ENCODE data around the gene LRCH1. TPM values are rescaled to one million over a fixed set of nuclear protein-coding genes. Genes with fewer than 3 reads are reported as not detected.

LRCH1 gene
- total RNA-seq, 2 experiments from 2014 or later = 19.8 to 20.9 TPM

DNA sequence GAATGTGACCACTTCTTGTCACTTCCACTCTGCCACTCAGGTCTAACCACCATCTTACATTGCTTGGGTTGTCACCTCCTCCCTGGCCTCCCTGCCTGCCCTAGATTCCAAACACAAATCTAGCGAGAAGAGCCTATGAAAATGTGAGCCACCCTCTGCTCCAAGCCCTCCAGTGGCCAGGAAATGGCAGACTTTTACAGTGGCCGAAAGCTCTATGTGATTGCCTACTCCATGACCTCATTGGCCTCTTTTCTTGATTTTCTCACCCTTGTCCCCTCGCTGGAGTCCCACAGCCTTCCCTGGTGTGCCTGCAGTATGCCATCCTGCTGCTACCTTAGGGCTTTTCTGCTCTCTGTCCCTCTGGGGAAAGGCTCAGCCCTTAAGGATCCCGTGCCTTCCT lies 84.2 kb downstream of the LRCH1 start:
- H3K27ac Mint-ChIP-seq = peak overlapping the region; percentile 10
- CTCF ChIA-PET = no interaction called here

DNA sequence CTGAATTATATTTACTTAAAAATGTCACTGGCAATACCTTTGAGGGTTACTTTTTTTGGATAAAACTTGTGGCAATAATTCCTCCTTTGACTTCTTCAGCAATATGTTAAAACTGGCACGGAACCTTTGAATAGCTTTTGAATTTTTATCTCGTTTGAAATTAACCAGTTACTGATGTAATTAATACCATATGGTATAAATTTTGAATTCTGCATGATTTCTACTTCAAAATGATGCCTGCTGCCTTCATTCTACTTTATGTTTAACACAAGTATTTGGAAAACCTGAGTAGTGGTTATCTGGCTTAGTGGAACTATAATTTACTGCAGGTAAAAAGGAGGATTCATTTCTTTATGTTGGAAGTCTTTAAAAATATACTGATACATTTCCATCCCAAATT lies 85.3 kb downstream of the LRCH1 start:
- Mint-ChIP-seq H3K9me3 (ENCODE audit: low read depth) (no peaks in the 10 kb centered on the region), H3K4me3 (no peak overlapping the region), H3K27me3 (no peaks in the 10 kb centered on the region), H3K27ac (no peak overlapping the region), H3K36me3 (peaks cover 11% of the 10 kb centered on the region), H3K4me1 (peaks cover 28% of the 10 kb centered on the region)
- DNase-seq (no peak), ATAC-seq (no peak)
- CTCF ChIA-PET = no interaction called here

More for the DNA sequence above, 84.2 kb downstream of the LRCH1 start:
- Mint-ChIP-seq H3K4me3 (no peak overlapping the region), H3K4me1 (peaks cover 28% of the 10 kb centered on the region), H3K36me3 (peaks cover 11% of the 10 kb centered on the region), H3K9me3 (ENCODE audit: low read depth) (no peaks in the 10 kb centered on the region), H3K27me3 (no peaks in the 10 kb centered on the region)
- no peak for DNase-seq
- ATAC-seq = no peak

DNA sequence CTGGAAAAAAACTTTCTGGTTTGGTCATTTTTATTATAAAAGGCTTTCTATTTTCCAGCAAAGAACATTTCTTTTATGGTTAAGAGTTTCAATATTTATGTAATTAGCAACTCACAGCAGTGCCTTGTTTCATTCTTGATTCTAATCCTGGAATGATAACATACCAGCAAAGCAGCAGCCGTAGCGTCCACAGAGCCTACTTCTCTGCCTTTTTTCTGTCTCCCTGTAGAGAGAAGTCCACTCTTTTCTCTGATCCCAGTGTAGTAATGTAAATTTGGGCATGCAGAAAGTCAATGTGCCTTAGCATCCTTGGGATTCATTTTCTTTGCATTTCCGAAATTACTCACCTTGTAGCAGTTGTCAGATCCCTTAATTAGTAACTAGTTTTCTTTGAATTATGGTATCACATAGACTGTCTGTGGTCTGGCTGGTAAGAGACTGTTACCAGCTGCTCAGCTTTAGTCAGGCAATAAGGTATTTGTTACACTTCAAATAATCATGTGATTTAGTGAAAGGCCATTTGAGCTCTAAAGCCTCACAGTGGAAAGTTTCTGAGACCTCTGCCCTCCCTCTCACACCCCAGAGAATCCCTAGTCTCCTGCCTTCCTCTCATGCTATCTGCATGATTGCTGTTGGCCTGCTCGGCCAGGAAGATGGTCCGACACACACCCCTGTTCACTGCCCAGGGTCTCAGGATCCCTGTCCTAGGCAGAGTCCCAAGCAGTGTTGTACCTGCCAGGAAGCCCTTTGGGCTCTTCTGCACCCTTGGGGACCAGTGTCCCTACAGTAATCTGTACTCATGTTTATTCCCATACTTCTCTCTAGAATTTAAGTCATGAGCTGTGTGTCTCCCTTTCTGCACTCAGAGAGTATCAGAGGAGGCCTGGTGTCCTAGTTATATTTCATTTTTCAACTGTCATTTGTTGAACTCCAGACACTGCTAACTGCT lies 86.3 kb downstream of the LRCH1 start:
- CTCF ChIA-PET = interaction anchor here (1.1 to 1.4 kb wide), 2 partner anchors 15 to 88 kb away, joined by 3 to 4 read pairs; no protein-coding TSS in a partner anchor
- DNase-seq (no peak), ATAC-seq (no peak)
- H3K9me3 Mint-ChIP-seq (ENCODE audit: low read depth) = no peaks in the 10 kb centered on the region
- no peaks in the 10 kb centered on the region for H3K27me3 Mint-ChIP-seq
- no peak overlapping the region for H3K4me3 Mint-ChIP-seq
- H3K36me3 Mint-ChIP-seq = peaks cover 11% of the 10 kb centered on the region
- H3K4me1 Mint-ChIP-seq = peaks cover 28% of the 10 kb centered on the region
- H3K27ac Mint-ChIP-seq = no peak overlapping the region

DNA sequence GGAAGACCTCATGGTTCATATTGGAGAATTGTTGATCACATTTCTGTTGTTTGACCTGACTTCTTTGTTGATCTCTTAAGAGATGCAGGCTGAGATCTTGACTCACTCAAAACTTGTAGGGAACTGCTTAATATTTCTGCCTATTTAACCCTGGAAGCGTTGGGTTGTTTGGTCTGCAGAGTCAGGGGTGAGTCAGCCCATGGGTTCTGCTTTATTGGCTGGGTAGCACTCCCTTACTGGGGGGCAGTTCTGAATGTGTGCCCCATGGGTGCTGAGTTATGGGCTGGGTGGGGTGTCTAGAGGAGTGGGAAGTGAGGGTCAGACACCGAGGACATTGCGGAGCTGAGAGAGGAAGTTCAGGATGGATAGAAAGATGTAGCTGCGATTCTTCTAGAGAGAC lies 87.9 kb downstream of the LRCH1 start:
- DNase-seq = no peak
- Mint-ChIP-seq H3K4me3 (no peak overlapping the region), H3K9me3 (ENCODE audit: low read depth) (no peaks in the 10 kb centered on the region), H3K36me3 (peaks cover 7% of the 10 kb centered on the region), H3K4me1 (peaks cover 30% of the 10 kb centered on the region), H3K27ac (no peak overlapping the region), H3K27me3 (no peaks in the 10 kb centered on the region)
- CTCF ChIA-PET = interaction anchor here (1.4 kb wide), 1 partner anchor 89 kb away, joined by 4 read pairs; no protein-coding TSS in a partner anchor
- ATAC-seq = no peak

DNA sequence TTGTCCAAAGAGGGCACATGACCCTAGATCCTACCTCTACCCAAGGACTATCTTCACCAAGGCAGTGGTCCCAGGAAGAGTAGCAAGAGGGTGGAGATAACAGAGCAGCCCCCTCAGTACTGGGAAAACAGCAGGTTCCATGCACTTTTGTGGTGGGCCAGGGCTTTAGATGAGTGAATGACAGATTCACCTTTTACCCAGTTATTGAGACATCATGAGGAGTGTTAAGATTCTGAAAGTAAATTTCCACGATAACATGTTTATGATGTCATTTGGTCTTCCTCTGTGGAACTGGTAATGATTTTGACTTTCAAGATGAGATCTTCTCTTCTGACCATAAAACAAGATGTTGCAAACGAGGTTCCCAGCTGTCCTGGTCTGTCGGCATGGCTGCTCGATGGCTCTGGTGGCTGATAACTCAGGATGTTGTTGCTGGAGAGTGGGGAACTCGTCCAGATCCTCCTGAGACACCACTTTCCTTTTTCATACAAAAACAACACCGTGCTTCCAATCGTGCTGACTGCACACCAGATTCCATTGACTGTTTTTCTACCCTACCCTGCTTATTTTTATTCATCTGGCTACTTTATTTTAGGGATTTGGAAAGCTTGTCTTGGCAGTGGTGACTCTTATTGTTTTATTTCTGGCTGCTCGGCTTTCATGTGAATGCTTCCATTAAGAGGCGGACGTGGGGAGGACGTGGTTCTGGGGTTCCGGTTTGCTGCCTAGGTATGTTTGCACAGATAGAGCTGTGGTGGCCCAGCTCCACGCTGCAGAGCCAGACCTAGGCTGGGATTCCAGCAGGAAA lies 88.5 kb downstream of the LRCH1 start:
- DNase-seq (no peak), ATAC-seq (no peak)
- H3K27me3 Mint-ChIP-seq = no peaks in the 10 kb centered on the region
- CTCF ChIA-PET = no interaction called here
- H3K4me3 Mint-ChIP-seq = no peak overlapping the region
- no peak overlapping the region for H3K27ac Mint-ChIP-seq
- H3K36me3 Mint-ChIP-seq = peaks cover 5% of the 10 kb centered on the region
- H3K4me1 Mint-ChIP-seq = peaks cover 30% of the 10 kb centered on the region
- no peaks in the 10 kb centered on the region for H3K9me3 Mint-ChIP-seq (ENCODE audit: low read depth)

DNA sequence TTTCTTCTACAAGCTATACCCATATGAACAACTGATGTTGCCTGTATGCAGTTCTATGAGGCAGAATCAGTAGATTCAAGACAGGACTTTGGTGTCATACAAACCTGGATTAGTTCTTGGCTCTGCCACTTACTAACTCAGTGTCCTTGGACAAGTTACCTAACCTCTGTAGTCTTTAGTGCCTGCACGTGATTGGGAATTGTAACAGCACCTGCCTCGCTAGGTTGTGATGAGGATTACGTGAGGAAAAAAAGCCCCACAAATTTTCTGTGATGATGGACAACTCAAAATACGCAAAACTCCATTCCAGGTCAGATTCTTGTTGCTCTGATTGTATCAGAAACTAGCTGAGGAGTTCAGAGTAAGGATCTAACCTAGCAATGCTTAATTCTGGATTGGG lies 89.3 kb downstream of the LRCH1 start:
- CTCF ChIA-PET = interaction anchor here (0.6 to 1.5 kb wide), 2 partner anchors 15 to 1403 kb away, joined by 3 read pairs; no protein-coding TSS in a partner anchor
- Mint-ChIP-seq H3K36me3 (no peaks in the 10 kb centered on the region), H3K4me1 (peaks cover 31% of the 10 kb centered on the region), H3K27ac (no peak overlapping the region), H3K27me3 (no peaks in the 10 kb centered on the region), H3K9me3 (ENCODE audit: low read depth) (no peaks in the 10 kb centered on the region), H3K4me3 (no peak overlapping the region)
- no peak for DNase-seq
- ATAC-seq = no peak

DNA sequence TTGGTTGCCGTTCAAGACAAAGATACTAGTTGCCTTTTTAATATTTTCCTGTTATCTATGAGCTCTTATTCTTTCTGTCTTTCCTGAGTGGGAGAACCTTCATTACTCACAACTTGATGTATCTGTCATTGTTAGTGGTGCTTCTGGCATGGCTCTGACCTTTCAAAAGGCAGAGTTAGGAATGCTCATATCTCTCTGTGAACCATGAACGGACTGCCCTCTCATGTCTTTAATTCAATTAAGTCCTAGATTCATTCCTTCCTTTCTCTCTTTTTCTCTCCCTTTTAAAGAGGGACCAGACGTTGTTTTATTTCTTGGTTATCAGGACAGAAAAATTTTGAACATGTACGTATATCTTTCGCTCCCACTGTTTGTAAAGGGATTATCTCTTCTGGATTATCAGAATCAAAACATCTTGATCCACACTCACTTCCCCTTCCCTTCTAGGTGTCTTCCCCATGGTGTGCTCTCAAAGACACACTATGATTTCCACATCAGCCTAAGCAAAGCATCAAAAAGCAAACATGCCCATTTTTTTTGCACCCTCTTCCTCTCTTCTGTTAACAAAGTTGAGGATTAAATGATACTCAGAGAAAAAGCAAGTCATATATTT lies 90.3 kb downstream of the LRCH1 start:
- Mint-ChIP-seq H3K27me3 (no peaks in the 10 kb centered on the region), H3K27ac (no peak overlapping the region), H3K36me3 (no peaks in the 10 kb centered on the region), H3K9me3 (ENCODE audit: low read depth) (no peaks in the 10 kb centered on the region), H3K4me1 (peaks cover 35% of the 10 kb centered on the region), H3K4me3 (no peak overlapping the region)
- no peak for ATAC-seq
- CTCF ChIA-PET = interaction anchor here (1.5 kb wide), 1 partner anchor 14 kb away, joined by 3 read pairs; no protein-coding TSS in a partner anchor
- DNase-seq = no peak

DNA sequence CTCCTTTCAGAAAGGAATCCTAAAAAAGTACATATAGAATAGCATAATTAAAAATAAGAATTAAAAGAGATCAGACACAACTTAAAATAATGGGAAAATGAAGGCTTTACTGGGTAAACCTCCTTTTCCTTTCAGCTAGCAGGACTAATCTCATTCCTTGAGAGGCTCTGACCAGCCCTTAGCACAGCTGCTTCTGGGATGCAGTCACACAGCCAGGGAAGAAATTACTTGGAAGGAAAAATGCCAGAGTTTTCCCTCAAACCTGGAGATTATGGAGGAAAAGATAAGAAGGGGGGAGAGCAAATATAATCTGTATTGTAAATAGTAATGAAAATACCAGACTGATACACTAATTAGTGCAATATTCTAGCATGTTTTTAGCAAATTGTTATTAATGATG lies 91.8 kb downstream of the LRCH1 start:
- H3K27me3 Mint-ChIP-seq = no peaks in the 10 kb centered on the region
- no peaks in the 10 kb centered on the region for H3K36me3 Mint-ChIP-seq
- CTCF ChIA-PET = interaction anchor here (0.5 kb wide), 1 partner anchor 120 kb away, joined by 4 read pairs; no protein-coding TSS in a partner anchor
- H3K27ac Mint-ChIP-seq = no peak overlapping the region
- DNase-seq (no peak), ATAC-seq (no peak)
- no peaks in the 10 kb centered on the region for H3K9me3 Mint-ChIP-seq (ENCODE audit: low read depth)
- no peak overlapping the region for H3K4me3 Mint-ChIP-seq
- peaks cover 27% of the 10 kb centered on the region for H3K4me1 Mint-ChIP-seq

DNA sequence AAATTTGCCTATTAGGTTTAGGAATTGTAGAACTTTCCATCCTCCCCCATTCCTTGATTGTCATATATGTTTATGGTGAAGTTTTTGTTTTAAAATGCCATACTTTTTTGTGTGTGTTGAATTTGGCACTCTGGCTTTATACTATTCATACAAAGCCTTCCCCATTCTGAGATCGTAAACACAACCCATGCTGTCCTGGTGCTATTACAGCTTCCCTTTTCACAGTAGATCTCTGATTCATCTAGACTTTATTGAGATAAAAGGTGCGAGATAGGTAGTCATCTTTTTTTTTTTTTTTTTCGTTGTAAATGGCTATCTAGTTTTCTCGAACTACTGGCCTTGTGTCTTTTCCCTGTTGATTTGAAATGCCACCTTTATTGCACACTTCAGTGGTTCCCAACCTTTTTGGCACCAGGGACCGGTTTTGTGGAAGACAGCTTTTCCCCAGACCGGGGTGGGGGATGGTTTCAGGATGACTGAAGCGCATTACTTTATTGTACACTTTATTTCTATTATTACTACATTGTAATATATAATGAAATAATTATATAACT lies 94.6 kb downstream of the LRCH1 start:
- Mint-ChIP-seq H3K9me3 (ENCODE audit: low read depth) (no peaks in the 10 kb centered on the region), H3K4me1 (peaks cover 26% of the 10 kb centered on the region), H3K4me3 (no peak overlapping the region), H3K27me3 (no peaks in the 10 kb centered on the region), H3K27ac (no peak overlapping the region), H3K36me3 (peaks cover 11% of the 10 kb centered on the region)
- CTCF ChIA-PET = interaction anchor here (0.7 kb wide), 1 partner anchor 512 kb away, joined by 3 read pairs; no protein-coding TSS in a partner anchor
- DNase-seq = no peak
- ATAC-seq = no peak

DNA sequence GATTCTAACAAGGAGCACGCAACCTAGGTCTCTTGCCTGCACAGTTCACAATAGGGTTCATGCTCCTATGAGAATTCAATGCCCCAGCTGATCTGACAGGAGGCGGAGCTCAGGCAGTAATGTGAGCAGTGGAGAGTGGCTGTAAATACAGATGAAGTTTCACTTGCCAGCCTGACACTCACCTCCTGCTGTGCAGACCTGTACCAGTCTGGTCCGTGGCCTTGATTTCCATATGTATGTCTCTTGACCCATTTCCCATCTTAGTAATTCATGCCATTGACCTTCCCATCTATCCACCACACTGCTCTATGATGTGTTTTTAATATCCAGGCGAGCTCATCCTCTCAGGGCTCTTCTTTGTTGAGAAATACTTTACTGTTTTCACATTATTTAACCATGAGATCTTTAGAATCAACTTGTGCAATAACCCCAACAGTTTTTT lies 95.2 kb downstream of the LRCH1 start:
- CTCF ChIA-PET = interaction anchor here (0.7 kb wide), 1 partner anchor 513 kb away, joined by 3 read pairs; no protein-coding TSS in a partner anchor
- DNase-seq = no peak
- Mint-ChIP-seq H3K27me3 (no peaks in the 10 kb centered on the region), H3K9me3 (ENCODE audit: low read depth) (no peaks in the 10 kb centered on the region), H3K27ac (no peak overlapping the region), H3K4me3 (no peak overlapping the region), H3K4me1 (peaks cover 26% of the 10 kb centered on the region), H3K36me3 (peaks cover 15% of the 10 kb centered on the region)
- no peak for ATAC-seq

DNA sequence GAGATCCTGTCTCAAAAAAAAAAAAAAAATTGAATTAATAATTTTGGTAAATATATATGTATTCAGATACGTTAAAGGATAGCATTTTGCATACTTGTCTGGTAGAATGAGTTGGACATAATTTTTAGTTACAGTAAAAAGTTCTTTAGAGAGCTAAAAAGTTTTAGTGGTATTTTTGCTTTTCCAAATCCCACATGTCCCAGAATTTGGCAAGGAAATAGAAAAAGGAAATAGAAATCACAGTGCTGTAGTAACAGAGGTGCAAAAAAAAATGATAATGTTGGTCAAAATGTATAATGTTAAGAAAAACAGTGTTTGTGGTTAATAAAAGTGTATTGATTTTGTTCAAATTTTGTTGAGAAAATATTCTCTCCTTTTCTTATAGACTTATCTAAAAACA lies 96.8 kb downstream of the LRCH1 start:
- no peak for ATAC-seq
- no peak overlapping the region for H3K27ac Mint-ChIP-seq
- CTCF ChIA-PET = no interaction called here
- no peaks in the 10 kb centered on the region for H3K27me3 Mint-ChIP-seq
- peaks cover 16% of the 10 kb centered on the region for H3K36me3 Mint-ChIP-seq
- DNase-seq = no peak
- no peak overlapping the region for H3K4me3 Mint-ChIP-seq
- H3K9me3 Mint-ChIP-seq (ENCODE audit: low read depth) = no peaks in the 10 kb centered on the region
- peaks cover 26% of the 10 kb centered on the region for H3K4me1 Mint-ChIP-seq

DNA sequence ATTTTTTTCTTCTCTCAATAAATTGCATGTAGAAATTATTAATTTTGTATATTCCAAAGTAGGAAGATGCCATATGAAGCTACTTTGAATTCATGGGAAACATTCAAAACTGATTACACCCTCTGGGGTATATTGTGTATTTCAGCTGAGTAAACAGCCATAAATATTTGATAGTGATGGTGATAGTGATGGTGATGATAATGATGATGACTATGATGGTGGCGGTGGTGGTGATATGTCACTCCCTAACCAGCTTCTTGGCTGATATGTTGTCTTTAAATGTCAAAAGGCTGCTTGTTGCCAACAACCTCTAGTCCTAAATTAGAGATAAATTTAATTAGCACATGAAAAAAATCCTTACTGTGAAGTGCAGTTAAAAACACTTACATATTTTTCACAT lies 102.0 kb downstream of the LRCH1 start:
- ATAC-seq = no peak
- no peak overlapping the region for H3K27ac Mint-ChIP-seq
- H3K9me3 Mint-ChIP-seq (ENCODE audit: low read depth) = no peaks in the 10 kb centered on the region
- peaks cover 31% of the 10 kb centered on the region for H3K4me1 Mint-ChIP-seq
- H3K27me3 Mint-ChIP-seq = no peaks in the 10 kb centered on the region
- CTCF ChIA-PET = interaction anchor here (0.5 to 1.9 kb wide), 4 partner anchors 16 to 105 kb away, joined by 3 to 5 read pairs (median 3); no protein-coding TSS in a partner anchor
- H3K36me3 Mint-ChIP-seq = peaks cover 21% of the 10 kb centered on the region
- no peak for DNase-seq
- H3K4me3 Mint-ChIP-seq = no peak overlapping the region
